ENCODE data around the gene ACBD7.

ACBD7 gene

DNA sequence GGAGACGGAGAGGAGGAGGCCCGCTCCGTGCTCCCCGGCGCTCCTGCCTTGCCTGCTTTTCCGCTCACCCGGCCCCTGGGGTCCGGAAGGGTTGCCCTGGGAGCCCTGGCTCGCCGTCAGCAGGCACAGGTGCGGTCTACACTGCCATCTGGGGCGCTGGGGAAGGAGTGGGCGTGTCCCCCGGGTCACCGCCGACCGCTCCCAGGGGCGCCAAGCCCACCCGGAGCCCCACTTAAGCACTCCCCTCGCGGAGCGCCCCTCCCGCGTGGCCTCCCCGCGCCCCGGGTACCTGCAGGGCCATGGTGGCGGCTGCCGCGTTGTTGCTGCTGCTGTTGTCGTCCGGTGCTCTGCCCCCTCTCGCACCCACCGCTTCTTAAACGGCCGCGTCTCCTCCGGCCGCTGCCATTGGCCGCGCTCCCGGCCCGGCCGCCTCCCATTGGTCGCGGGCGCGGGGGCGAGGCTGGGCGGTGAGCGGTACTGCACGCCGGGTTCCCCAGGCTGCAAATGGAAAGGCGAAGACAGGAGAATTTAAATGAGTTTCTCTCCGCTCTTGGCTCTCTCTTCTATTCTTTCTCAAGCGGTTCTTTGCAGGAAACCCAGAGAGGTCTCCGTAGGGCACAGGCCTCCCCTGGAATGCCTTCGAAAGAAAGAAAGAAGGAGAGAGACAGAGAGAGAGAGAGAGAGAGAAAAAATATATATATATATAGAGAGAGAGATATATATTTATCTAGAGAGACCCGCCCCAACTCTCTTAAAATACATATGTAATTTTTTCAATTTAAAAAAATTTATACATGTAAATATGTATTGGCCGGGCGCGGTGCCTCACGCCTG is at the start of gene ACBD7:
ACBD7 (minus strand) TSS at position 349 of the 834 bp plus-strand sequence; CDS start at position 301, 48 bp downstream.
- TF ChIP-seq CEBPB (IDR thresholded peaks at IDR 0.05): no peak
- TF ChIP-seq, protein P1, sequence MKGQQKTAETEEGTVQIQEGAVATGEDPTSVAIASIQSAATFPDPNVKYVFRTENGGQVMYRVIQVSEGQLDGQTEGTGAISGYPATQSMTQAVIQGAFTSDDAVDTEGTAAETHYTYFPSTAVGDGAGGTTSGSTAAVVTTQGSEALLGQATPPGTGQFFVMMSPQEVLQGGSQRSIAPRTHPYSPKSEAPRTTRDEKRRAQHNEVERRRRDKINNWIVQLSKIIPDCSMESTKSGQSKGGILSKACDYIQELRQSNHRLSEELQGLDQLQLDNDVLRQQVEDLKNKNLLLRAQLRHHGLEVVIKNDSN (IDR thresholded peaks at IDR 0.05): no peak
- TF ChIP-seq ZBTB7A (IDR thresholded peaks at IDR 0.05; ENCODE audit: low read depth): peak; percentile 95
- TF ChIP-seq FOXM1 (IDR thresholded peaks at IDR 0.05; ENCODE audit: borderline replicate concordance, low read depth): peak; percentile 42; the same call in 1 of the 2 replicates
- 0 out of 2 replicates have a peak, but pooled peaks have one; percentile 45 for TF ChIP-seq TCF12 (IDR thresholded peaks at IDR 0.05; ENCODE audit: low read depth)
- TF ChIP-seq YY1 (IDR thresholded peaks at IDR 0.05; ENCODE audit: low read depth): peak; percentile 54; the same call in 1 of the 2 replicates
- peak; percentile 29; the same call in 1 of the 2 replicates for TF ChIP-seq RAD21 (IDR thresholded peaks at IDR 0.05; ENCODE audit: low read depth)
- peak; percentile 73 for TF ChIP-seq EGR1 (IDR thresholded peaks at IDR 0.05)
- TF ChIP-seq, protein P2, sequence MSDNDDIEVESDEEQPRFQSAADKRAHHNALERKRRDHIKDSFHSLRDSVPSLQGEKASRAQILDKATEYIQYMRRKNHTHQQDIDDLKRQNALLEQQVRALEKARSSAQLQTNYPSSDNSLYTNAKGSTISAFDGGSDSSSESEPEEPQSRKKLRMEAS (IDR thresholded peaks at IDR 0.05): peak; percentile 93; the same call in 1 of the 2 replicates
- no peak for TF ChIP-seq TEAD4 (IDR thresholded peaks at IDR 0.05)
- TF ChIP-seq EP300 (IDR thresholded peaks at IDR 0.05; ENCODE audit: borderline replicate concordance): no peak
- TF ChIP-seq, protein P3, sequence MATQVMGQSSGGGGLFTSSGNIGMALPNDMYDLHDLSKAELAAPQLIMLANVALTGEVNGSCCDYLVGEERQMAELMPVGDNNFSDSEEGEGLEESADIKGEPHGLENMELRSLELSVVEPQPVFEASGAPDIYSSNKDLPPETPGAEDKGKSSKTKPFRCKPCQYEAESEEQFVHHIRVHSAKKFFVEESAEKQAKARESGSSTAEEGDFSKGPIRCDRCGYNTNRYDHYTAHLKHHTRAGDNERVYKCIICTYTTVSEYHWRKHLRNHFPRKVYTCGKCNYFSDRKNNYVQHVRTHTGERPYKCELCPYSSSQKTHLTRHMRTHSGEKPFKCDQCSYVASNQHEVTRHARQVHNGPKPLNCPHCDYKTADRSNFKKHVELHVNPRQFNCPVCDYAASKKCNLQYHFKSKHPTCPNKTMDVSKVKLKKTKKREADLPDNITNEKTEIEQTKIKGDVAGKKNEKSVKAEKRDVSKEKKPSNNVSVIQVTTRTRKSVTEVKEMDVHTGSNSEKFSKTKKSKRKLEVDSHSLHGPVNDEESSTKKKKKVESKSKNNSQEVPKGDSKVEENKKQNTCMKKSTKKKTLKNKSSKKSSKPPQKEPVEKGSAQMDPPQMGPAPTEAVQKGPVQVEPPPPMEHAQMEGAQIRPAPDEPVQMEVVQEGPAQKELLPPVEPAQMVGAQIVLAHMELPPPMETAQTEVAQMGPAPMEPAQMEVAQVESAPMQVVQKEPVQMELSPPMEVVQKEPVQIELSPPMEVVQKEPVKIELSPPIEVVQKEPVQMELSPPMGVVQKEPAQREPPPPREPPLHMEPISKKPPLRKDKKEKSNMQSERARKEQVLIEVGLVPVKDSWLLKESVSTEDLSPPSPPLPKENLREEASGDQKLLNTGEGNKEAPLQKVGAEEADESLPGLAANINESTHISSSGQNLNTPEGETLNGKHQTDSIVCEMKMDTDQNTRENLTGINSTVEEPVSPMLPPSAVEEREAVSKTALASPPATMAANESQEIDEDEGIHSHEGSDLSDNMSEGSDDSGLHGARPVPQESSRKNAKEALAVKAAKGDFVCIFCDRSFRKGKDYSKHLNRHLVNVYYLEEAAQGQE (IDR thresholded peaks at IDR 0.05; ENCODE audit: low read depth): no peak
- peak; percentile 58; the same call in 1 of the 2 replicates for TF ChIP-seq TAF1 (IDR thresholded peaks at IDR 0.05; ENCODE audit: low read depth)
- no peak for TF ChIP-seq NFIC (IDR thresholded peaks at IDR 0.05)
- no peak for TF ChIP-seq CREB1 (IDR thresholded peaks at IDR 0.05; ENCODE audit: low read depth)

DNA sequence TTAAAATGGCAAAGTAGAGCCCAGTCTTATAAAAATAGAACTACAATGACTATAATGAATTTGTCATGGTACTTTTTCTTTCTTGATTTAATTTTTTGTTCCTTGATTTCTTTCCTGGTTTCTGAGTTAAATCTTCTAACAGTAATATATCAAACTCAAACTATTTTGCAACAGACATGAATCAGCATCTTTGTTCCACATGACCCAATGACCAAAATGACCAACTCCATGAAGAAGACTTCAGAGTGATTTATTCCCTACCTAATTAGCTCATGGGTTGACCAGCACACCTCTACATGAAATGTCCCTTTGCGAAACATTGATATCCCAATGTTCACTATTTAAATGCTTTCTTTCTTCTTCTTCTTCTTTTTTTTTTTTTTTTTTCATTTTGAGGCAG is 49.1 kb upstream of the ACBD7 start:
- no peak for TF ChIP-seq TAF1 (IDR thresholded peaks at IDR 0.05; ENCODE audit: low read depth)
- no peak for TF ChIP-seq CEBPB (IDR thresholded peaks at IDR 0.05)
- TF ChIP-seq RAD21 (IDR thresholded peaks at IDR 0.05; ENCODE audit: low read depth): no peak
- TF ChIP-seq TEAD4 (IDR thresholded peaks at IDR 0.05): no peak
- no peak for TF ChIP-seq CREB1 (IDR thresholded peaks at IDR 0.05; ENCODE audit: low read depth)
- no peak for TF ChIP-seq EGR1 (IDR thresholded peaks at IDR 0.05)
- TF ChIP-seq, protein P1 (IDR thresholded peaks at IDR 0.05): no peak

DNA sequence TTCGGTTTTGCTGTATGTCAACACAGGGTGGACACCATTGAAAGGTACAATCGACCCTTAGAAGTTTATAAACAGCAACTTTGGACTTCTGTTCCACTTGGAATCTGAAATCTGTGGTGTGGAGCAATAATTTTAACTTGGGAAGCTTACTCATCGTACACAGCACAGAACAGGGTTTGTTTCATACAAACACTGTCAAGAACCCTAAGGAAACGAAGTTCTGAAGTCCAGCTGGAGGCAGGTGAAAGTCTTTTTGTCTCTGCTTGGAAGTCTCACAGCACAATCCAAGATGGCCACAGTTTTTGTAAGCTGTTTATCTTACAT is 48.4 kb upstream of the ACBD7 start:
- TF ChIP-seq ZBTB7A (IDR thresholded peaks at IDR 0.05; ENCODE audit: low read depth) (no peak), EP300 (IDR thresholded peaks at IDR 0.05; ENCODE audit: borderline replicate concordance) (no peak), TEAD4 (IDR thresholded peaks at IDR 0.05) (no peak), YY1 (IDR thresholded peaks at IDR 0.05; ENCODE audit: low read depth) (no peak), TCF12 (IDR thresholded peaks at IDR 0.05; ENCODE audit: low read depth) (no peak), TAF1 (IDR thresholded peaks at IDR 0.05; ENCODE audit: low read depth) (no peak)
- TF ChIP-seq, protein P2 (IDR thresholded peaks at IDR 0.05): no peak
- TF ChIP-seq, protein P1 (IDR thresholded peaks at IDR 0.05): no peak

DNA sequence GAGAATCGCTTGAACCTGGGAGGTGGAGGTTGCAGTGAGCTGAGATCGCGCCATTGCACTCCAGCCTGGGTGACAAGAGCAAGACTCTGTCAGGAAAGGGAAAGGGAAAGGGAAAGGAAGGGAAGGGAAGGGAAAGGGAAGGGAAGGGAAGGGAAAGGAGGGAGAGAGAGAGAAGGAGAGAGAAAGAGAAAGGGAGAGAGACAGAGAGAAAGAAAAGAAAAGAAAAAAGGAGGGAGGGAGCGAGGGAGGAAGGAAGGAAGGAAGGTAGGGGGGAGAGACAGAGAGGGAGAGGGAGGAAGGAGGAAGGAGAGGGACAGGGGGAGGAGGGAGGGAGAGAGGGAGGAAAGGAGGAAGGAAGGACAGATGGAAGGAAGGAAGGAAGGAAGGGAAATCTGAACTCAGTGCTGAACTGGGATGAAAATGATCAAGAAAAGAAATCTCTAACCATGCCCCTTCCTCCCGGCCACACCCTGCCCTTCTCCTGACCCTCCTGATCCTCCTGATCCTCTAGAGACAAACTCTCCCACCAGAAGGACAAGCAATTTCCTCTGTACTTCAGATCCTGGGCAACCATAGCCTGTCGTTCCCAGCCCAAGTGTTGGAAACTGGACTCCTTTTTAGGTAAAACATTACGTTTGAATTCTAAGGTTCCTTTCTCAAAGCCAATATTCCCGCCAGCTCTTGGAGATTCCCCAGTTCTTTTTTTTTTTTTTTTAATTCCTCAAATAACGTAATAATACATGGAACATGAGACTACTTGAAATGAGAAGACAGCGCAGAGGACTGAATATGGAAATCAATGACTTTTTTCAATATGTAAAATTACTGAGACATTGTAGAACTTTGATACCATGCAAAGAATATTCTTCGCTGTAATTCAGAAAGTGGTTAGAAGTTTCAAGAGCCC is 47.8 kb upstream of the ACBD7 start:
- TF ChIP-seq, protein P2 (IDR thresholded peaks at IDR 0.05): no peak
- TF ChIP-seq RAD21 (IDR thresholded peaks at IDR 0.05; ENCODE audit: low read depth) (no peak), TEAD4 (IDR thresholded peaks at IDR 0.05) (no peak), FOXM1 (IDR thresholded peaks at IDR 0.05; ENCODE audit: borderline replicate concordance, low read depth) (no peak), TCF12 (IDR thresholded peaks at IDR 0.05; ENCODE audit: low read depth) (no peak), NFIC (IDR thresholded peaks at IDR 0.05) (no peak), EGR1 (IDR thresholded peaks at IDR 0.05) (no peak), CEBPB (IDR thresholded peaks at IDR 0.05) (no peak), CREB1 (IDR thresholded peaks at IDR 0.05; ENCODE audit: low read depth) (no peak), YY1 (IDR thresholded peaks at IDR 0.05; ENCODE audit: low read depth) (no peak), TAF1 (IDR thresholded peaks at IDR 0.05; ENCODE audit: low read depth) (no peak), EP300 (IDR thresholded peaks at IDR 0.05; ENCODE audit: borderline replicate concordance) (no peak), ZBTB7A (IDR thresholded peaks at IDR 0.05; ENCODE audit: low read depth) (no peak)
- TF ChIP-seq, protein P1 (IDR thresholded peaks at IDR 0.05): no peak
- TF ChIP-seq, protein P3 (IDR thresholded peaks at IDR 0.05; ENCODE audit: low read depth): no peak
